HUES64 (cell line): Measurements from ENCODE around the gene TEPSIN.

Source experiments
- H3K27ac ChIP-seq: 2 replicates; pipeline ENCODE4 v1.7.0; 2013; ENCODE audit warnings: low read depth, low read length, inconsistent platforms
- H3K27me3 ChIP-seq: 2 replicates; pipeline ENCODE4 v1.6.1; 2013; ENCODE audit warnings: mild to moderate bottlenecking, low read length; ENCODE audit not compliant: insufficient read depth
- H3K36me3 ChIP-seq: 2 replicates; pipeline ENCODE4 v1.6.1; 2013; ENCODE audit warnings: mild to moderate bottlenecking, low read length; ENCODE audit not compliant: insufficient read depth
- H3K4me1 ChIP-seq: 2 replicates; pipeline ENCODE4 v1.6.1; 2013; ENCODE audit warnings: mild to moderate bottlenecking, low read length, moderate library complexity; ENCODE audit not compliant: insufficient read depth
- H3K4me3 ChIP-seq: 2 replicates; pipeline ENCODE4 v1.5.1; 2013; ENCODE audit warnings: mild to moderate bottlenecking, low read length, moderate library complexity
- H3K9ac ChIP-seq: 2 replicates; pipeline ENCODE4 v1.6.1; 2013; ENCODE audit warnings: mild to moderate bottlenecking, low read depth, low read length
- H3K9me3 ChIP-seq: 2 replicates; pipeline ENCODE4 v1.6.1; 2013; ENCODE audit warnings: low read depth, low read length; ENCODE audit not compliant: insufficient read depth
- WGBS: fragments of 150-250, 120-280 bp; methylation state at CpG from one replicate; pipeline ENCODE4 v1.1.7; 2013; ENCODE audit warnings: missing lambda C conversion rate; 5-methylcytosine and 5-hydroxymethylcytosine counted together

Gene TEPSIN

DNA sequence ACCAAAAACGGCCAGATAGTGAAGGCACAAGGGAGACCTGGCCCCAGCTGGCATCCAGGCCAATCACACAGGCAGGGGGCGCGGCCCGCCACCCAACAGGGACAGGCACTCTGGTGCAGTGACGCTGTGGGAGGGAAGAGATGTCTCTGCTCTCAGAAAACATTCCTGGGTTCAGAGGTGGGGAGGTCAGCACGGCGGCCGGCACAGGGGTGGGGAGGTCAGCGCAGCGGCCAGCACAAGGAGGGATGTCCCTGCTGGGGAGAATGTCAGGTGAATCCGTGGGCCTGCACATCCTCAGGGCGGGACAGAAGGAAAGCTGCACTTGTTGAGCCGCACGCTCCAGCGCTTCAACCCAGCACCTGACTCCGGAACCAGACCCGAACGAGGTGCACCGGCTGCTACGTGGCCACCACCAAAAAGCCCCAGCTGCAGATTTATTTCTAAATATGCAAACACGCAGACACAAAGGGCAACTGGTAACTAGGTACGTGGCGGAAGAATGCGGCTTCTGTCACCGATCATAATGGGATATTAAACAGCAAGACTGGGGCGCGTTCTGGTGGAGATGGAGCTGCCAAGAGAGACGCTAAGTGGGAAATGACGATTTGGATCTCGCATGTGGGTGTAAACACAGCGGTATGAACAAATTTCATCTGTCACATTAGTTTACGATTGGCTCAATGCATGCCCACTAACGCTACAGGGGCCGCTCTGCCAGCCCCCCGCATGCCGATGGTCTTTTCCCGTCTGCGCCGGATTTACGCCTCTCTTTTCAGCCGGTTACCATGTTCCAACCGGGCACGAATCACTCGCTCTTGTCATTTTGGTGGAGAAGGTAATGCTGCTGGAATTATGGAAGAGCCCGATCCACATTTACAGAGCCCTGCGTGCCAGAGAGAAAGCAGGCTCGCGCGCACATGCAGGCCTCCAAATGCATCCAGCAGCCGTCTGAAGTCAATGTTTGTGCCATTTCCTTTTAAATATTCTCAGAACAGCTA, 40.7 kb upstream of the TEPSIN start:
- no peak overlapping the region for H3K27ac ChIP-seq
- no peaks in the 10 kb centered on the region for H3K9me3 ChIP-seq
- no peaks in the 10 kb centered on the region for H3K27me3 ChIP-seq
- 94% methylated on average over 50 of the region's 50 CpGs for WGBS
- no peak overlapping the region for H3K9ac ChIP-seq
- peaks cover 25% of the 10 kb centered on the region for H3K36me3 ChIP-seq
- H3K4me3 ChIP-seq, result no peak overlapping the region
- no peaks in the 10 kb centered on the region for H3K4me1 ChIP-seq

DNA sequence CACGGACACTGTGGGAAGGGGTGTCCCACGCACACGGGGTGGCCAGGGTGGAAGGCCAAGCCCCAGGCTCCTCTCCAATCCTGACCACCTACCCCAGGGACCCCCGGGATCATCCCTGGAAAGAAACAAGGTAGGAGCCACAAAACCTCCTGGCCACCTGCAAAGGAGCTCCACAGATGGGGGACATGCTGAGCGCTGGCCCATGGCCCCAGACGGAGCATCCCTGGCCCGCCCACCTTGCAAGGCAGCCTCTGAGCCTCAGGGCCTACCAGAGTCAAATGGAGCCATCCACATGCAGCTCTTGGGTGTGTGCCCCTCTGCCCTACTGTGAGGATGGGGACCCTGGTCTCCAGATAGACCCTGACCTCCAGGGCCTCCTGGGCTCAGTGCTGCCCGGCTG, 40.0 kb upstream of the TEPSIN start:
- Histone ChIP-seq H3K4me3 (no peak overlapping the region), H3K9ac (no peak overlapping the region), H3K36me3 (peaks cover 25% of the 10 kb centered on the region), H3K27me3 (no peaks in the 10 kb centered on the region), H3K27ac (no peak overlapping the region), H3K4me1 (no peaks in the 10 kb centered on the region), H3K9me3 (no peaks in the 10 kb centered on the region)
- 97% methylated on average over 8 of the region's 8 CpGs for WGBS

GRCh38 chr17:81277946-81278693, 39.3 kb upstream of the TEPSIN start:
- WGBS, result 96% methylated on average over 20 of the region's 20 CpGs
- Histone ChIP-seq H3K4me1 (no peaks in the 10 kb centered on the region), H3K9me3 (no peaks in the 10 kb centered on the region), H3K4me3 (no peak overlapping the region), H3K9ac (no peak overlapping the region), H3K27me3 (no peaks in the 10 kb centered on the region), H3K27ac (no peak overlapping the region), H3K36me3 (peaks cover 31% of the 10 kb centered on the region)

GRCh38 chr17:81277421-81277820, 38.6 kb upstream of the TEPSIN start:
- H3K36me3 ChIP-seq, result peaks cover 31% of the 10 kb centered on the region
- no peaks in the 10 kb centered on the region for H3K4me1 ChIP-seq
- WGBS, result 96% methylated on average over 18 of the region's 18 CpGs
- H3K9me3 ChIP-seq, result no peaks in the 10 kb centered on the region
- no peak overlapping the region for H3K9ac ChIP-seq
- H3K27ac ChIP-seq, result no peak overlapping the region
- H3K27me3 ChIP-seq, result no peaks in the 10 kb centered on the region
- no peak overlapping the region for H3K4me3 ChIP-seq

DNA sequence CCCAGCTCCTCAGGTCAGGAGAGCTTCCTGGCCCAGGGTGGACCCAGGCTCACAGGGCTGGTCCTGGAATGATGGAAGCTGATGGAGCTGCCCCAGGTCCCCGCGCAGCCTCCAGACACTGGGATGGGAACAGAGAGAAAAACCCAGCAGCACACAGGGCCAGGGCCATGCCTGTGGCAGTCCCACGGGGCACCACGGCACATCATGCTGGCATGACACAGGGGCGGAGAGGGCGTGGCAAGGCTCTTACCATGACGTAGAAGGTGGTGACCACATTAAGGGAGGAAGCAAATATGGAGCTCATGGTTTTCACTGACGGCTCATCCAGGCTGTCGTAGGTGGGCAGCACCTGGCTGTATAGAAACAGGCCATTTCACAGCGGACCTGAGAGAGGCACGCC, 37.9 kb upstream of the TEPSIN start:
- Histone ChIP-seq H3K27ac (no peak overlapping the region), H3K4me1 (no peaks in the 10 kb centered on the region), H3K27me3 (no peaks in the 10 kb centered on the region), H3K36me3 (peaks cover 31% of the 10 kb centered on the region), H3K4me3 (no peak overlapping the region), H3K9ac (no peak overlapping the region), H3K9me3 (no peaks in the 10 kb centered on the region)
- 94% methylated on average over 11 of the region's 11 CpGs for WGBS

DNA sequence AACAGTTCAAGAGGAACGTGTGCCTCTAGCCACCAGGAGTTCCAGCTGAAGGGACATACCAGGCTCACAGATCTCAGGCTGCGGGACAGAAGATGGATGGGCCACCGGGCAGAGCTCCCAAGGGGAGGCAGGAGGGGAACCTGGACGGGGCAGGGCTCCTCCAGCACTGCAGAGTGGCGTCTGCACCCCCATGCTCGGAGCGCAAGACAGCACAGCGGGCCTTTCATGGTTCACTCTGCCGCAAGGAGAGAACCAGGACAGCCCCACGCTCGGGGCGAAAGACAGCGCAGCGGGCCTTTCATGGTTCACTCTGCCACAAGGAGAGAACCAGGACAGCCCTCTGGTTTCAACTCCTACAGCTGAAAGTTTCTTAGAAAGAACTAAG, 35.6 kb upstream of the TEPSIN start:
- Histone ChIP-seq H3K9me3 (no peaks in the 10 kb centered on the region), H3K4me3 (no peak overlapping the region), H3K27me3 (no peaks in the 10 kb centered on the region), H3K9ac (no peak overlapping the region), H3K27ac (no peak overlapping the region), H3K4me1 (no peaks in the 10 kb centered on the region), H3K36me3 (peaks cover 32% of the 10 kb centered on the region)
- 93% methylated on average over 14 of the region's 14 CpGs for WGBS

- Histone ChIP-seq H3K9ac (no peak overlapping the region; the same call in 1 of the 2 replicates), H3K36me3 (peaks cover 33% of the 10 kb centered on the region), H3K9me3 (no peaks in the 10 kb centered on the region), H3K27ac (no peak overlapping the region), H3K4me3 (no peak overlapping the region), H3K4me1 (no peaks in the 10 kb centered on the region), H3K27me3 (no peaks in the 10 kb centered on the region)
- 95% methylated on average over 31 of the region's 31 CpGs for WGBS
These were observed 35.0 kb upstream of the TEPSIN start for GRCh38 chr17:81273698-81274470.

- H3K27ac ChIP-seq, result no peak overlapping the region
- no peaks in the 10 kb centered on the region for H3K27me3 ChIP-seq
- no peaks in the 10 kb centered on the region for H3K9me3 ChIP-seq
- H3K4me1 ChIP-seq, result no peaks in the 10 kb centered on the region
- no peak overlapping the region for H3K9ac ChIP-seq
- peaks cover 37% of the 10 kb centered on the region for H3K36me3 ChIP-seq
- 97% methylated on average over 12 of the region's 12 CpGs for WGBS
- H3K4me3 ChIP-seq, result no peak overlapping the region
These were observed 33.8 kb upstream of the TEPSIN start for GRCh38 chr17:81272616-81273015.

DNA sequence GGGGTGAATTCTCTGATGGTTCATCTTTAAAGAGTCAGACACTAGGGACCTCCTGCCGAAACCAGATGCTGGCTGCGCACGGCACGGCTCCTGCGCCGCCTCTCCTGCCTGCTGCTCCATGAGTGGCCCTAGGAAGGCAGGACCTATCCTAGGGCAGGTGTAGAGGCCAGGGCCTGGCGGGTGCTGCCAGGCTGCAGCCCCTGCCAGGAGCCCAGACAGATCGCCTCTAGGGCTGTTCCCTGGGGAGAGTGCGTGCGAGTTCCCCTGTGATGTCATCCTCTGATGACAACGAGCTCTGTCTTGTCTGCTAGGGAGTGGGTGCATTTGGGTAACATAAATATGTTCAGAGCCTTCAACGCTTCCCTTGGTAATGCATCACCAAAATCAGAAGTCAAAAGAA, 32.4 kb upstream of the TEPSIN start:
- Histone ChIP-seq H3K4me1 (no peaks in the 10 kb centered on the region), H3K27ac (no peak overlapping the region), H3K36me3 (peaks cover 31% of the 10 kb centered on the region), H3K27me3 (no peaks in the 10 kb centered on the region), H3K9ac (no peak overlapping the region), H3K4me3 (no peak overlapping the region), H3K9me3 (no peaks in the 10 kb centered on the region)
- WGBS, result 93% methylated on average over 12 of the region's 12 CpGs

DNA sequence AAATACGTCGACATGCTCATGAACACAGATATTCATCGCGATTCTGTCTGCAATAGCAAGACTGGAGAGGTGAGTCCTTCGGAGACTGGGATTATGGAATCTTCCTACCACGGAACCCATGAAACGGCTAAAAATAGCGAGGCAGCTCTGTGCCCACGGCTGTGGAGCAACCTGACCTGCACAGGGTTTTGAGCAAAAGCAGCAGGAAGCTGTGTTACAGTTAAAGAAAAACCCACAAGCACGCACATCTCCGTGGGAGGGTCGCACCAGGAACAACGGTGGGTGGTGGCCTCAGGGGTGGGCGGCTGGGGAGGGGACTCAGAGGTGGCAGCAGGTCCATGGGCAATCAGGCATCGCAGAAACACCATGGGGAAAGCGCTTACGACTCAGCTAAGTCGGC, 31.4 kb upstream of the TEPSIN start:
- Histone ChIP-seq H3K27me3 (no peaks in the 10 kb centered on the region), H3K4me3 (no peak overlapping the region), H3K9me3 (no peaks in the 10 kb centered on the region), H3K4me1 (no peaks in the 10 kb centered on the region), H3K27ac (no peak overlapping the region), H3K9ac (no peak overlapping the region), H3K36me3 (peaks cover 31% of the 10 kb centered on the region)
- 95% methylated on average over 18 of the region's 18 CpGs for WGBS
